ENCODE measurements around the gene DOCK10.

Gene DOCK10

GRCh38 chr2:225041207-225041850, 939 bp downstream of the DOCK10 start:
- Histone ChIP-seq H3K4me3 (ENCODE audit: low read depth, low read length) (peak overlapping the region; percentile 48), H3K4me1 (ENCODE audit: control insufficient read depth, insufficient read depth, low read length) (no peaks in the 10 kb centered on the region), H3K9me3 (ENCODE audit: control insufficient read depth, insufficient read depth, low read depth, low read length) (no peaks in the 10 kb centered on the region), H3K36me3 (ENCODE audit: control insufficient read depth in 2 of 2, insufficient read depth in 1 of 2, low read length in 2 of 2) (no peaks in the 10 kb centered on the region), H3K27ac (ENCODE audit: extremely low read depth, low read depth, low read length) (no peak overlapping the region)
- TF ChIP-seq ZNF341 (tag by site-specific recombination; IDR thresholded peaks at IDR 0.05; ENCODE audit: low read depth) (0 out of 2 replicates have a peak, but pooled peaks have one; percentile 15), ZNF362 (tag by site-specific recombination; IDR thresholded peaks at IDR 0.05) (no peak)
- ChIA-PET CTCF (no interaction called here), POLR2A (no interaction called here)

GRCh38 chr2:225040856-225041206, 1.4 kb downstream of the DOCK10 start:
- Histone ChIP-seq H3K36me3 (ENCODE audit: control insufficient read depth in 2 of 2, insufficient read depth in 1 of 2, low read length in 2 of 2) (no peaks in the 10 kb centered on the region), H3K9me3 (ENCODE audit: control insufficient read depth, insufficient read depth, low read depth, low read length) (no peaks in the 10 kb centered on the region), H3K27ac (ENCODE audit: extremely low read depth, low read depth, low read length) (no peak overlapping the region), H3K4me3 (ENCODE audit: low read depth, low read length) (no peak overlapping the region), H3K4me1 (ENCODE audit: control insufficient read depth, insufficient read depth, low read length) (no peaks in the 10 kb centered on the region)
- POLR2A ChIA-PET: no interaction called here
- TF ChIP-seq ZNF416 (tag by site-specific recombination; IDR thresholded peaks at IDR 0.05): no peak
- TF ChIP-seq ZBTB11 (tag by site-specific recombination; conservative IDR thresholded peaks at IDR 0.05; ENCODE audit: low read depth): no peak
- no peak for TF ChIP-seq EGR2 (tag by site-specific recombination; IDR thresholded peaks at IDR 0.05; ENCODE audit: low read depth)
- TF ChIP-seq ZSCAN5A (tag by site-specific recombination; IDR thresholded peaks at IDR 0.05): no peak
- no peak for TF ChIP-seq ZNF146 (tag by site-specific recombination; IDR thresholded peaks at IDR 0.05)
- no peak for TF ChIP-seq BCL11A (tag by site-specific recombination; IDR thresholded peaks at IDR 0.05; ENCODE audit: low read depth)
- TF ChIP-seq ZNF830 (tag by site-specific recombination; IDR thresholded peaks at IDR 0.05; ENCODE audit: low read depth): no peak
- TF ChIP-seq ZNF555 (tag by site-specific recombination; conservative IDR thresholded peaks at IDR 0.05): no peak
- TF ChIP-seq ZNF692 (tag by site-specific recombination; IDR thresholded peaks at IDR 0.05): no peak
- TF ChIP-seq ZSCAN4 (tag by site-specific recombination; IDR thresholded peaks at IDR 0.05): no peak
- TF ChIP-seq ZNF747 (tag by site-specific recombination; IDR thresholded peaks at IDR 0.05): no peak
- CTCF ChIA-PET: no interaction called here
